ENCODE data around the gene TRABD2B.

TRABD2B gene

DNA sequence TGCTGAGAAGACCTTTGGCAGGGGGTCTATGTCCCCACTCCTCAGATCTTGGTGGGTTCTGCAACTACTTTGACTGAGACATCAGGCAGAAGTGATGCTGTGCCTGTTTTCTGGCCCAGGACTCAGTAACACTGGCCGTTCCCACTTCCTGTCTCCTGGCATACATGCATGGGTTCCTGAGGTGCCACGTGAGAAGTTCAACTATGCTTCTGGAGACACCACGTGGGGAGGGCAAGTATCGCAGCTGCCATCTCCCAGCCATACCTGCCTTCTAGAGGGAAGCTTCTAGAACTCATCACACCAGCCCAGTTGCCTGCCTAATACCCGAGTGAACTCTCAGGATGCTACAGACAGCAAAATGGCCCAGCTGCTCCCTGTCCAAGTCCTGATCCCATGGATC lies 65.8 kb downstream of the TRABD2B start:
- in situ Hi-C loops (cut with MboI; ENCODE audit: low pct_unique_long_range_greater_than_20kb, low sequenced_read_pairs, unreplicated experiment) = no loop called here
- TF ChIP-seq, protein P1, sequence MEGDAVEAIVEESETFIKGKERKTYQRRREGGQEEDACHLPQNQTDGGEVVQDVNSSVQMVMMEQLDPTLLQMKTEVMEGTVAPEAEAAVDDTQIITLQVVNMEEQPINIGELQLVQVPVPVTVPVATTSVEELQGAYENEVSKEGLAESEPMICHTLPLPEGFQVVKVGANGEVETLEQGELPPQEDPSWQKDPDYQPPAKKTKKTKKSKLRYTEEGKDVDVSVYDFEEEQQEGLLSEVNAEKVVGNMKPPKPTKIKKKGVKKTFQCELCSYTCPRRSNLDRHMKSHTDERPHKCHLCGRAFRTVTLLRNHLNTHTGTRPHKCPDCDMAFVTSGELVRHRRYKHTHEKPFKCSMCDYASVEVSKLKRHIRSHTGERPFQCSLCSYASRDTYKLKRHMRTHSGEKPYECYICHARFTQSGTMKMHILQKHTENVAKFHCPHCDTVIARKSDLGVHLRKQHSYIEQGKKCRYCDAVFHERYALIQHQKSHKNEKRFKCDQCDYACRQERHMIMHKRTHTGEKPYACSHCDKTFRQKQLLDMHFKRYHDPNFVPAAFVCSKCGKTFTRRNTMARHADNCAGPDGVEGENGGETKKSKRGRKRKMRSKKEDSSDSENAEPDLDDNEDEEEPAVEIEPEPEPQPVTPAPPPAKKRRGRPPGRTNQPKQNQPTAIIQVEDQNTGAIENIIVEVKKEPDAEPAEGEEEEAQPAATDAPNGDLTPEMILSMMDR (IDR thresholded peaks at IDR 0.05; ENCODE audit: extremely low read depth, insufficient read depth, missing control alignments) = no peak
- DNase-seq (ENCODE audit: low spot score) = peak; percentile 23

DNA sequence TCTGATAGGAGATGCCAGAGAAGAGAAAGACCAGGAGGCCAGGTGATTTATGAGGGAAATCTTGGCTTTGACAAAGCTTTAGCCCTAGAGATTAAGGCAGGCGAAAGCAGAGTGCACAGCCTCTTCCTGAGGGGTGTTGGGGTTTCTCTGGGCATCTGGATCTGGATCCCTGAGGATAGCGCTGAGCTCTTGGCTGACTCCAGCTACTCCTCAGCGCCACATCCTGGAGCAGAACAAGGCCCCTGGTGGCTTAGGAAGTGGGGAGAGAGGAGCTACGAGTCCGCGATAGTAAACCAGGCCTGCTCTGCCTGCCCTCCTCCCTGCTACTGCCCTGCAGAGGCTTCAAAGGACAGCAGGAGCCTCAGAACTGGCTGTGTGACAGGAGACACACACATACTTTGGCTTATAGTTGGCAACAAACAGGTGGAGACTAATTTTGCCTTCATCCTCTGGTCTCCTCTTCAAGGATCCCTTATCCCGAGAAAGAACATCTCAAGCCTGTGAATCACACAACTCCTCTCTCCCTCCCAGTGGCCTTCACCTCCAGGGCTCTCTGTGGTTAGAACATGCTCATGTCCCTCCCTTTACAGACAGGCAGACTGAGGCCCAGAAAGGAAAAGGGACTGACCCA lies 66.9 kb downstream of the TRABD2B start:
- in situ Hi-C loops (cut with MboI; ENCODE audit: low pct_unique_long_range_greater_than_20kb, low sequenced_read_pairs, unreplicated experiment) = no loop called here

DNA sequence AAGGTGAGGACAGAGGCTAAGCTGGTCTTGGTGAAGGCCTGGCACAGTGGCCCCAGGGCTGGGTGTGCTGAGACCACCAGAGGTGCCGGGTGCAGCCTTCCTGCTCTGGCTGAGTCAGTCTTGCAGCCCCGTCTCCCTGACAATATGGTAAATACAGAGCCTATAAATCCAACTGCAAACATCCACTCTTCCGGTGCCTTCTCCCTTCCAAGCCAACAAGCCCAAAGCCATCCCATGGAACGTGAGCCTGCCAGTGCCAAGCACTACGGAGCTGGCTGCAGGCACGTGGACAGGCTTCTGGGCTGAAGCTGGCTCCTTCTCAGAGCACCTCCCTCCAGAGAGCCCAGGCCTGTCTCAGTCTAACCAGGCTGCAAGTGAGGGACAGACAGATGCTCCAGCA lies 70.0 kb downstream of the TRABD2B start:
- DNase-seq (ENCODE audit: low spot score) = no peak
- TF ChIP-seq, protein P1 (IDR thresholded peaks at IDR 0.05; ENCODE audit: extremely low read depth, insufficient read depth, missing control alignments) = no peak
- in situ Hi-C loops (cut with MboI; ENCODE audit: low pct_unique_long_range_greater_than_20kb, low sequenced_read_pairs, unreplicated experiment) = no loop called here

More for the DNA sequence above, 66.9 kb downstream of the TRABD2B start:
- DNase-seq (ENCODE audit: low spot score) = no peak
- TF ChIP-seq, protein P1 (IDR thresholded peaks at IDR 0.05; ENCODE audit: extremely low read depth, insufficient read depth, missing control alignments) = no peak

DNA sequence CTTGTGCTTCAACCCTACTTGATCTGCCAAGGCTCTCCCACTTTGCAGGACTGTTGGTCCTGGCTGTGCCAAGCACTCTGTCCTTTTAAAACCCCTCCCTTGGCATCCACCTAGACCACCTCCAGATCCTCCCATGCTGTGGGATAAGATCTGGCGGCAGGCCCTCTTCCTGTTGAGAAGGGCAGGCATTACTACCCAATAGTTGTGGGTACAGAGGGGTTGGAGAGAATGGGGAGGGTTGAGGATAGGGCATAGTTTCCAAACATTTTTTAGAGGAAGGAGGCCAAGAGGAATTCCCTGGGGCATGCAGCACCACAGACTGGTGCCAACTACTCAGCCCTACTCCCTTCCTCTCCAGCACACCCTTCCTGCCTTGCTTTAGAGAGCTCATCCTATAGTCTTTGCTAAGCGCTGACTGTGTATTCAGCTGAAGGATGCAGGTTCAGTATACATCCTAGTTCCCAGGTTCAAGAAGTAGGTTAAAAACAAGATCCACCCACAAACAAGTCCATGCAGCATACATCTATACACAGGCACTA lies 70.7 kb downstream of the TRABD2B start:
- in situ Hi-C loops (cut with MboI; ENCODE audit: low pct_unique_long_range_greater_than_20kb, low sequenced_read_pairs, unreplicated experiment) = no loop called here

DNA sequence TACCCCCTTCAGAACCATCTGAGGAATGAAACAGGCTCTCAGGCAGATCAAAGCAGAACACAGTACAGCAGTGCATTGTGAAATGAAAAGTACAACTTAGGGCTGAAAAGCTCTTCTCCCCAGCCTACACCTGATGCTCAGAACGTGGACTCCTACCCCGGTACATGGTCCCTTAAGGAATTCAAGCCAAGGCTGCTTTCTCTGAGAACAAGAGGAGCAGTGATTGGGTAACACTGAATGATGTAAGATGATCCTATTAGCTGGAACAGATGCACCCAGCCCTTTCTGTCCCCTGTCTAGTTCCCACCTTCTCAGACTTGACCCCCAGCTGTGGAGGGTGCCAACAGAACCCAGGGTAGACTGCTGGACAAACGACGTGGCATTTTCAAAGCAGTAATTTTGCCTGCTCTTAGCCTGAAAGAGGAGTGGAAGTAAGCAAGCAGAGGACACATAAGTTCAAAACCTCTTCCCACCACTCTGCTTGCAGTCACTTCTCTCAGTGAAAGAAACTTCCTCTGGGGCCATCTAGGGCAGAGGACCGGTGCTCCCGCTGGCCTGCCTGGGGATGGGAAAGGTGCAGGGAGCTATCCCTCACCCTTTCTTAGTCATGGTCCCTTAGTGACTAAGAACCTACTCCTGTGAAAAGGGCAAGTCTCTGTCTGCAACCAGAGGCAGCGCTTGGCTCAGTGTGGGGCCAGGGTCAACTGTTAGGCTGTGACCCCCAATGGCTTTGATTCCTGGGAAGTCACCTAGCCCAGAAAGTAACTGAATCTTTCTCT lies 72.7 kb downstream of the TRABD2B start:
- TF ChIP-seq, protein P1 (IDR thresholded peaks at IDR 0.05; ENCODE audit: extremely low read depth, insufficient read depth, missing control alignments) = no peak
- DNase-seq (ENCODE audit: low spot score) = no peak
- in situ Hi-C loops (cut with MboI; ENCODE audit: low pct_unique_long_range_greater_than_20kb, low sequenced_read_pairs, unreplicated experiment) = no loop called here

More for the DNA sequence above, 70.7 kb downstream of the TRABD2B start:
- DNase-seq (ENCODE audit: low spot score) = no peak
- TF ChIP-seq, protein P1 (IDR thresholded peaks at IDR 0.05; ENCODE audit: extremely low read depth, insufficient read depth, missing control alignments) = no peak

DNA sequence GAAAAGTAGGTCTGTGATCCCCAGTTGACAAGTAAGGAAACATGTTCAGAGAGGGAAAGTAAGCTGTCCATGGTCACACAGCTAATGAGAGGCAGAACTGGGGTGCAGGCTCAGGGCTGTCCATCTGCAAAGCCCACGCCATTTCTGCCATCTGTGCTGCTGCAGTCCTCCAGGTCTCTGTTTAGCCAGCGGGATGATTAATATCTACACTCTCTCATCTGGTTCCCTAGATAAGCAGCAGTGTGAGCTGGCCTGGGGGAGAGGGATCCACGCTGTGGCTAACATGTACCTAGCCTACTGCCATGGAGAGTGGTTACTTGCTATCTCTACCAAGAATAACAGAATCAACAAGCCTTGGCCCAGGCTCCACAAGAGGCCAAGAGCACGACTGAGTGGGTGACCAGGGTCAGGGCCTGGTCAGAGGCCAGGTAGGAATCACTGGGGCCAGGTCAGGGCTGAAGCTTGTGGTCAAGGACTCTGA lies 75.2 kb downstream of the TRABD2B start:
- TF ChIP-seq, protein P1 (IDR thresholded peaks at IDR 0.05; ENCODE audit: extremely low read depth, insufficient read depth, missing control alignments) = no peak
- DNase-seq (ENCODE audit: low spot score) = no peak
- in situ Hi-C loops (cut with MboI; ENCODE audit: low pct_unique_long_range_greater_than_20kb, low sequenced_read_pairs, unreplicated experiment) = no loop called here
